C4-2B (cell line): Measurements from ENCODE around the gene SUPT16H.
"Not testable (repeated sequence)": the region's sequence is repeated elsewhere in the genome, so short reads cannot be mapped to it uniquely, and the experiment has no call there.

Experiments
- ZFX ChIP-seq: fragments of 450-650 bp; IDR thresholded peaks from 2 replicates; pipeline ENCODE4 v1.6.1; 2017
- TF ChIP-seq, protein P1 (sequence below): fragments of 450-650 bp; conservative IDR thresholded peaks from 2 replicates; pipeline ENCODE4 v1.5.1; 2017; ENCODE audit warnings: mild to moderate bottlenecking

DNA sequence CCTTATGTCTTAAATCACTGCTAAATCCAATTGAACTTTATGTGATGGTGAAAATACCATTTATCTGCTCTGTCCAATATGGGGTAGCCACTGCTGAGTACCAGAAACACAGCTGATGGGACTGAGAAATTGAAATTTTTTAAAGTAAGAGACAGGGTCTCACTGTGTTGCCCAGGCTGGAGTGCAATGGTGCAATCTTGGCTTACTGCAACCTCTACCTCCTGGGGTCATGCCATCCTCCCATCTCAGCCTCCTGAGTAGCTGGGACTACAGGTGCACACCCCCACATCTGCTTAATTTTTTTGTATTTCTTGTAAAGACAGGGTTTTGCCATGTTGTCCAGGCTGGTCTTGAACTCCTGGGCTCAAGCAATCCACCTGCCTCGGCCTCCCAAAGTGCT, 11.0 kb downstream of the SUPT16H start:
- TF ChIP-seq, protein P1, sequence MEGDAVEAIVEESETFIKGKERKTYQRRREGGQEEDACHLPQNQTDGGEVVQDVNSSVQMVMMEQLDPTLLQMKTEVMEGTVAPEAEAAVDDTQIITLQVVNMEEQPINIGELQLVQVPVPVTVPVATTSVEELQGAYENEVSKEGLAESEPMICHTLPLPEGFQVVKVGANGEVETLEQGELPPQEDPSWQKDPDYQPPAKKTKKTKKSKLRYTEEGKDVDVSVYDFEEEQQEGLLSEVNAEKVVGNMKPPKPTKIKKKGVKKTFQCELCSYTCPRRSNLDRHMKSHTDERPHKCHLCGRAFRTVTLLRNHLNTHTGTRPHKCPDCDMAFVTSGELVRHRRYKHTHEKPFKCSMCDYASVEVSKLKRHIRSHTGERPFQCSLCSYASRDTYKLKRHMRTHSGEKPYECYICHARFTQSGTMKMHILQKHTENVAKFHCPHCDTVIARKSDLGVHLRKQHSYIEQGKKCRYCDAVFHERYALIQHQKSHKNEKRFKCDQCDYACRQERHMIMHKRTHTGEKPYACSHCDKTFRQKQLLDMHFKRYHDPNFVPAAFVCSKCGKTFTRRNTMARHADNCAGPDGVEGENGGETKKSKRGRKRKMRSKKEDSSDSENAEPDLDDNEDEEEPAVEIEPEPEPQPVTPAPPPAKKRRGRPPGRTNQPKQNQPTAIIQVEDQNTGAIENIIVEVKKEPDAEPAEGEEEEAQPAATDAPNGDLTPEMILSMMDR: not testable (repeated sequence)
- not testable (repeated sequence) for TF ChIP-seq ZFX
